ENCODE data around the gene METTL21C. TPM values are rescaled to one million over a fixed set of nuclear protein-coding genes. Genes with fewer than 3 reads are reported as not detected.

Gene METTL21C
- total RNA-seq, 1 experiment from 2014 or later = not detected

- BruUV-seq (replicated peaks) = no TSS peak
- H3K9me2 ChIP-seq (ENCODE audit: insufficient read depth) = no peaks in the 10 kb centered on the region
- peaks cover 11% of the 10 kb centered on the region; the same call in 1 of the 2 replicates for H3F3A ChIP-seq (ENCODE audit: insufficient read depth, low read depth)
- POLR2A ChIA-PET (ENCODE audit: unreplicated experiment) = interaction anchor here (0.6 kb wide), 1 partner anchor 73 kb away, joined by 3 read pairs; no protein-coding TSS in a partner anchor
- H3K79me2 ChIP-seq (ENCODE audit: low read depth) = no peaks in the 10 kb centered on the region
- peak overlapping the region; percentile 16; the same call in 1 of the 2 replicates for H3K27ac ChIP-seq
- no peaks in the 10 kb centered on the region for H3K9me3 ChIP-seq (ENCODE audit: insufficient read depth, low read depth)
- 0 out of 2 replicates have a peak, but pooled peaks cover 5% of the 10 kb centered on the region for H4K20me1 ChIP-seq (ENCODE audit: insufficient read depth)
- peaks cover 26% of the 10 kb centered on the region for H3K36me3 ChIP-seq (ENCODE audit: low read depth)
- intact Hi-C loops (cut with micrococcal nuclease; ENCODE audit: unreplicated experiment) = loop anchor here (5.0 kb wide), 1 partner anchor 76 kb away; no protein-coding TSS in a partner anchor
- CTCF ChIA-PET = interaction anchor here (1.3 kb wide), 1 partner anchor 74 kb away, joined by 5 read pairs; no protein-coding TSS in a partner anchor
- H3K4me3 ChIP-seq = no peak overlapping the region
- no peaks in the 10 kb centered on the region for H3K27me3 ChIP-seq (ENCODE audit: insufficient read depth, low read depth)
- TF ChIP-seq EZH2 (IDR thresholded peaks at IDR 0.05; ENCODE audit: low read depth) (no peak), CTCF (conservative IDR thresholded peaks at IDR 0.05) (no peak)
- no peak overlapping the region for H3K4me2 ChIP-seq
- no peak overlapping the region for H2AFZ ChIP-seq
- peak in 1 of 2 experiments; percentile 68 for DNase-seq
- H3K4me1 ChIP-seq (replicated peaks; ENCODE audit: insufficient read depth) = peaks cover 12% of the 10 kb centered on the region
Measured at GRCh38 chr13:102651392-102651791, 43.5 kb downstream of the METTL21C start.

- Histone ChIP-seq H2AFZ (no peak overlapping the region), H4K20me1 (ENCODE audit: insufficient read depth) (0 out of 2 replicates have a peak, but pooled peaks cover 5% of the 10 kb centered on the region), H3K27me3 (ENCODE audit: insufficient read depth, low read depth) (no peaks in the 10 kb centered on the region), H3K4me2 (no peak overlapping the region), H3K9me2 (ENCODE audit: insufficient read depth) (no peaks in the 10 kb centered on the region), H3K79me2 (ENCODE audit: low read depth) (no peaks in the 10 kb centered on the region), H3K9me3 (ENCODE audit: insufficient read depth, low read depth) (no peaks in the 10 kb centered on the region), H3K4me1 (replicated peaks; ENCODE audit: insufficient read depth) (peaks cover 12% of the 10 kb centered on the region), H3K27ac (peak overlapping the region; percentile 16; the same call in 1 of the 2 replicates), H3K36me3 (ENCODE audit: low read depth) (peaks cover 35% of the 10 kb centered on the region), H3F3A (ENCODE audit: insufficient read depth, low read depth) (peaks cover 11% of the 10 kb centered on the region; the same call in 1 of the 2 replicates), H3K4me3 (no peak overlapping the region)
- DNase-seq = no peak
- BruUV-seq (replicated peaks) = no TSS peak
- ChIA-PET POLR2A (ENCODE audit: unreplicated experiment) (no interaction called here), CTCF (no interaction called here)
- intact Hi-C loops (cut with micrococcal nuclease; ENCODE audit: unreplicated experiment) = loop anchor here (5.0 kb wide), 1 partner anchor 77 kb away; no protein-coding TSS in a partner anchor
- TF ChIP-seq CTCF (conservative IDR thresholded peaks at IDR 0.05) (no peak), EZH2 (IDR thresholded peaks at IDR 0.05; ENCODE audit: low read depth) (no peak)
Measured at GRCh38 chr13:102650444-102650843, 44.4 kb downstream of the METTL21C start.

GRCh38 chr13:102648046-102648445 is 46.8 kb downstream of the METTL21C start:
- POLR2A ChIA-PET (ENCODE audit: unreplicated experiment) = no interaction called here
- no peaks in the 10 kb centered on the region for H3K79me2 ChIP-seq (ENCODE audit: low read depth)
- TF ChIP-seq EZH2 (IDR thresholded peaks at IDR 0.05; ENCODE audit: low read depth) (no peak), CTCF (conservative IDR thresholded peaks at IDR 0.05) (no peak)
- H3K4me1 ChIP-seq (replicated peaks; ENCODE audit: insufficient read depth) = peaks cover 12% of the 10 kb centered on the region
- 0 out of 2 replicates have a peak, but pooled peaks cover 5% of the 10 kb centered on the region for H4K20me1 ChIP-seq (ENCODE audit: insufficient read depth)
- H3K9me2 ChIP-seq (ENCODE audit: insufficient read depth) = no peaks in the 10 kb centered on the region
- H3K27me3 ChIP-seq (ENCODE audit: insufficient read depth, low read depth) = no peaks in the 10 kb centered on the region
- intact Hi-C loops (cut with micrococcal nuclease; ENCODE audit: unreplicated experiment) = no loop called here
- peaks cover 11% of the 10 kb centered on the region; the same call in 1 of the 2 replicates for H3F3A ChIP-seq (ENCODE audit: insufficient read depth, low read depth)
- no peak overlapping the region for H3K27ac ChIP-seq
- no peaks in the 10 kb centered on the region for H3K9me3 ChIP-seq (ENCODE audit: insufficient read depth, low read depth)
- no peak overlapping the region for H3K4me2 ChIP-seq
- DNase-seq = no peak
- CTCF ChIA-PET = interaction anchor here (0.6 kb wide), 1 partner anchor 77 kb away, joined by 3 read pairs; no protein-coding TSS in a partner anchor
- peaks cover 37% of the 10 kb centered on the region for H3K36me3 ChIP-seq (ENCODE audit: low read depth)
- no peak overlapping the region for H3K4me3 ChIP-seq
- BruUV-seq (replicated peaks) = no TSS peak
- H2AFZ ChIP-seq = no peak overlapping the region
